ENCODE measurements around the gene PALD1. TPM values are rescaled to one million over a fixed set of nuclear protein-coding genes. Genes with fewer than 3 reads are reported as not detected.

The PALD1 gene
- polyA plus RNA-seq, 3 donors: 0.04 to 0.11 TPM; not detected in 1

DNA sequence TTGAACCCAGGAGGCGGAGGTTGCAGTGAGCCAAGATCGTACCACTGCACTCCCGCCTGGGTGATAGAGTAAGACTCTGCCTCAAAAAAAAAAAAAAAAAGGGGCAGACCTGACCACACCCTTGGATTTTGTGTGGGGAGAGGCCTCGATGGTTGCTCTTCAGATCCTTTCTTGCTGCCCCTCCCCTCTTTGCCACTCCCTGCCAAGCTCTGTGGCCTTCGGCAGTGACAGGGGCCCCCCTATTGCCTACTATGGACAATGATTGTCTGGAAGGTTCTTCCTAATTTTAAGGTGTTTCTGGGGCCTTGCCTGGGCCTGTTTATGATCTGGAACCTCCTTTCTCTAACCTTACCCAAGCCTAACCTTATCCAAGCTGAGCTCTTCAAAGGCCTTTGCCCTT is 123.2 kb downstream of the PALD1 start:
- Histone ChIP-seq H4K20me1 (ENCODE audit: insufficient read depth, low read length) (no peaks in the 10 kb centered on the region), H3K9ac (ENCODE audit: insufficient read depth, low read length, poor library complexity, severe bottlenecking) (no peak overlapping the region), H3K4me1 (ENCODE audit: control insufficient read depth in 1 of 2, insufficient read depth in 2 of 2, low read length in 2 of 2) (no peaks in the 10 kb centered on the region), H3K36me3 (replicated peaks in 1 of 2; ENCODE audit: control insufficient read depth in 1 of 2, insufficient read depth in 2 of 2, low read length in 2 of 2) (no peaks in the 10 kb centered on the region), H3K9me3 (replicated peaks in 1 of 2; ENCODE audit: control insufficient read depth in 1 of 2, insufficient read depth in 1 of 2, low read length in 2 of 2) (no peaks in the 10 kb centered on the region), H3K4me2 (replicated peaks; ENCODE audit: extremely low read depth, low read length, poor library complexity, severe bottlenecking) (no peak overlapping the region), H3K27ac (ENCODE audit: low read depth in 1 of 2, low read length in 2 of 2) (no peak overlapping the region), H2AFZ (ENCODE audit: insufficient read depth, low read depth, low read length, poor library complexity, severe bottlenecking) (no peak overlapping the region), H3K27me3 (ENCODE audit: control insufficient read depth in 2 of 2, insufficient read depth in 2 of 2, low read length in 2 of 2) (no peaks in the 10 kb centered on the region), H3K79me2 (ENCODE audit: insufficient read depth, low read length) (no peaks in the 10 kb centered on the region), H3K4me3 (replicated peaks in 1 of 3; ENCODE audit: low read depth in 2 of 3, low read length in 3 of 3) (no peak overlapping the region)
- Mint-ChIP-seq H3K27ac (no peak overlapping the region), H3K4me1 (no peaks in the 10 kb centered on the region), H3K9me3 (no peaks in the 10 kb centered on the region), H3K27me3 (ENCODE audit: low read depth in 3 of 3) (peaks cover 0 to 2% (median 2%) of the 10 kb centered on the region in 3 donors), H3K4me3 (peak overlapping the region in 1 of 2 donors; percentile 62), H3K36me3 (no peaks in the 10 kb centered on the region)
- WGBS (ENCODE audit: insufficient coverage): 100% methylated on average over 1 of the region's 5 CpGs
- TF ChIP-seq, protein P1, sequence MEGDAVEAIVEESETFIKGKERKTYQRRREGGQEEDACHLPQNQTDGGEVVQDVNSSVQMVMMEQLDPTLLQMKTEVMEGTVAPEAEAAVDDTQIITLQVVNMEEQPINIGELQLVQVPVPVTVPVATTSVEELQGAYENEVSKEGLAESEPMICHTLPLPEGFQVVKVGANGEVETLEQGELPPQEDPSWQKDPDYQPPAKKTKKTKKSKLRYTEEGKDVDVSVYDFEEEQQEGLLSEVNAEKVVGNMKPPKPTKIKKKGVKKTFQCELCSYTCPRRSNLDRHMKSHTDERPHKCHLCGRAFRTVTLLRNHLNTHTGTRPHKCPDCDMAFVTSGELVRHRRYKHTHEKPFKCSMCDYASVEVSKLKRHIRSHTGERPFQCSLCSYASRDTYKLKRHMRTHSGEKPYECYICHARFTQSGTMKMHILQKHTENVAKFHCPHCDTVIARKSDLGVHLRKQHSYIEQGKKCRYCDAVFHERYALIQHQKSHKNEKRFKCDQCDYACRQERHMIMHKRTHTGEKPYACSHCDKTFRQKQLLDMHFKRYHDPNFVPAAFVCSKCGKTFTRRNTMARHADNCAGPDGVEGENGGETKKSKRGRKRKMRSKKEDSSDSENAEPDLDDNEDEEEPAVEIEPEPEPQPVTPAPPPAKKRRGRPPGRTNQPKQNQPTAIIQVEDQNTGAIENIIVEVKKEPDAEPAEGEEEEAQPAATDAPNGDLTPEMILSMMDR (IDR thresholded peaks at IDR 0.05): no peak
- DNase-seq: no peak
- intact Hi-C loops (cut with micrococcal nuclease): no loop called here

DNA sequence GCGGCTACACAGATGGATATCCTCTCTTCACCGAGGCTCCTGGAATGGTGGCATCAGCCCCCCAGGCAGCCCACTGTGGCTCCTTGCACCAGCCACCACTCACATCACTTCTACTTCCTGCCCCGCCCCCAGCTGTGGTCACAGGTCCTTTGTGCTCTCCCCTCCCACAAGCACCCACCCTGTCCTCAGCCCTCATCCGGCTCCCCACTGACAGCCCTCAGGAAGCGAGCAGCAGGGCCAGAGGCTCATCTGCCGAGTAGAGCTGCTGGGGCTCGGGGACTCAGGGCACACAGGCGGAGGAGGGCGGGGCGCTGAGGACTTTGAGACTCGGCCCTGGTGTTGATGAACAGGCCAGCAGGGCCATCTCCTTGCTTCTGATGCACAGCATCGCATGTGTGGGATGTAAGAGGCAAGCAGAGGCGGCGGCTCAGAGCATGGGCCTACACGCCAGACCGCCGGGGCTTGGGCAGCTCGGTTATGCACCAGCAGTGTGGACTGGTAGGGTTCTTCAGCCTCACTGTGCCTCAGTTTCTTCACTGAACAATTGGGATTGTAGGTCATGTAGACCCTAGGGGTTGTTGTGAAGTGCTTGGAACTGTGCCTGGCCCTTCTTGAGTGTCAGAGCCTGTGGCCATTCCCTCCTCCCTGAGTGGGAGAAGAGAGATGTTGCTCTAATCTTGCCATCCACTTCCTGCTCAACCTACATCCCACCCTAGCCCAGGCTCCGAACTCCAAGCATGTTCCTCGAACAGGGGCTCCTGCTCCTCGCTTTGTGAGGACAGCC is 124.3 kb downstream of the PALD1 start, which contains the start of gene PRF1:
PRF1 (minus strand) TSS at position 77 of the 784 bp plus-strand sequence. CDS start 1,839 bp downstream, outside the sequence.
- Histone ChIP-seq H2AFZ (ENCODE audit: insufficient read depth, low read depth, low read length, poor library complexity, severe bottlenecking) (no peak within 1 kb of the TSS), H3K4me3 (replicated peaks in 1 of 3; ENCODE audit: low read depth in 2 of 3, low read length in 3 of 3) (no peak within 1 kb of the TSS), H3K4me2 (replicated peaks; ENCODE audit: extremely low read depth, low read length, poor library complexity, severe bottlenecking) (no peak within 1 kb of the TSS), H3K9me3 (replicated peaks in 1 of 2; ENCODE audit: control insufficient read depth in 1 of 2, insufficient read depth in 1 of 2, low read length in 2 of 2) (no peaks in the 10 kb centered on the region), H3K27ac (ENCODE audit: low read depth in 1 of 2, low read length in 2 of 2) (no peak within 1 kb of the TSS), H3K79me2 (ENCODE audit: insufficient read depth, low read length) (no peaks in the 10 kb centered on the region), H4K20me1 (ENCODE audit: insufficient read depth, low read length) (no peaks in the 10 kb centered on the region), H3K36me3 (replicated peaks in 1 of 2; ENCODE audit: control insufficient read depth in 1 of 2, insufficient read depth in 2 of 2, low read length in 2 of 2) (no peaks in the 10 kb centered on the region), H3K27me3 (ENCODE audit: control insufficient read depth in 2 of 2, insufficient read depth in 2 of 2, low read length in 2 of 2) (no peaks in the 10 kb centered on the region), H3K9ac (ENCODE audit: insufficient read depth, low read length, poor library complexity, severe bottlenecking) (no peak within 1 kb of the TSS), H3K4me1 (ENCODE audit: control insufficient read depth in 1 of 2, insufficient read depth in 2 of 2, low read length in 2 of 2) (no peaks in the 10 kb centered on the region)
- no peak for DNase-seq
- intact Hi-C loops (cut with micrococcal nuclease): no loop called here
- TF ChIP-seq, protein P1 (IDR thresholded peaks at IDR 0.05): no peak
- Mint-ChIP-seq H3K27ac (peak within 1 kb of the TSS in 1 of 7 donors; percentile 10), H3K27me3 (ENCODE audit: low read depth in 3 of 3) (peaks cover 0 to 2% (median 2%) of the 10 kb centered on the region in 3 donors), H3K9me3 (no peaks in the 10 kb centered on the region), H3K4me3 (peak within 1 kb of the TSS in 1 of 2 donors; percentile 62), H3K4me1 (no peaks in the 10 kb centered on the region), H3K36me3 (no peaks in the 10 kb centered on the region)
- 82% methylated on average over 16 of the region's 21 CpGs for WGBS (ENCODE audit: insufficient coverage)
